Measurements from ENCODE around the gene OR52E8.
A peak's percentile ranks its signal among the peaks of the same experiment; 100 is the strongest.

Gene OR52E8

GRCh38 chr11:5857590-5857989 is at the start of gene OR52E8:
Gene OR52E8 (minus strand): TSS chr11:5857690. CDS start chr11:5857690, 0 bp downstream.
- no peak for DNase-seq

GRCh38 chr11:5899534-5899933 is 42.0 kb upstream of the OR52E8 start:
- DNase-seq = no peak

GRCh38 chr11:5892908-5893307 is 35.4 kb upstream of the OR52E8 start, which contains the start of gene OR52E5:
Gene OR52E5 (plus strand): TSS chr11:5893208. CDS start chr11:5900777, 7,569 bp downstream.
- DNase-seq = no peak

GRCh38 chr11:5891216-5891800 is 33.8 kb upstream of the OR52E8 start:
- peak; percentile 64 for DNase-seq

- DNase-seq = no peak
Measured at GRCh38 chr11:5887661-5888060, 30.2 kb upstream of the OR52E8 start.

- no peak for DNase-seq
Measured at GRCh38 chr11:5887172-5887571, 29.7 kb upstream of the OR52E8 start.

- DNase-seq = no peak
Measured at GRCh38 chr11:5881756-5882155, 24.3 kb upstream of the OR52E8 start.

- DNase-seq = no peak
Measured at GRCh38 chr11:5880329-5880728, 22.8 kb upstream of the OR52E8 start, which contains the start of gene OR52E4. Gene OR52E4 (plus strand): TSS chr11:5880629. CDS start chr11:5884293, 3,664 bp downstream.

- no peak for DNase-seq
Measured at GRCh38 chr11:5878564-5878963, 21.1 kb upstream of the OR52E8 start.

GRCh38 chr11:5865826-5866225 is 8.3 kb upstream of the OR52E8 start:
- no peak for DNase-seq

GRCh38 chr11:5851002-5851401 is 6.5 kb downstream of the OR52E8 start:
- DNase-seq = peak; percentile 10

GRCh38 chr11:5847711-5848110 is 9.8 kb downstream of the OR52E8 start:
- peak; percentile 57 for DNase-seq

- DNase-seq = no peak
Measured at GRCh38 chr11:5846701-5847100, 10.8 kb downstream of the OR52E8 start.

GRCh38 chr11:5841797-5842196 is 15.7 kb downstream of the OR52E8 start, which contains the start of gene OR52E6:
Gene OR52E6 (minus strand): TSS chr11:5841897. CDS start chr11:5841897, 0 bp downstream.
- no peak for DNase-seq

- DNase-seq = no peak
Measured at GRCh38 chr11:5837695-5838094, 19.8 kb downstream of the OR52E8 start.

- no peak for DNase-seq
Measured at GRCh38 chr11:5833446-5833845, 24.0 kb downstream of the OR52E8 start.

- no peak for DNase-seq
Measured at GRCh38 chr11:5831196-5831829, 26.2 kb downstream of the OR52E8 start.

- no peak for DNase-seq
Measured at GRCh38 chr11:5818245-5818886, 39.1 kb downstream of the OR52E8 start.

- DNase-seq = peak; percentile 58
Measured at GRCh38 chr11:5815534-5815933, 42.0 kb downstream of the OR52E8 start.

GRCh38 chr11:5809905-5810795 is 47.3 kb downstream of the OR52E8 start:
- peak; percentile 92 for DNase-seq

GRCh38 chr11:5809122-5809519 is 48.4 kb downstream of the OR52E8 start:
- peak; percentile 62 for DNase-seq

- peak; percentile 92 for DNase-seq
Measured at GRCh38 chr11:5808500-5809121, 48.9 kb downstream of the OR52E8 start, which contains the start of gene OR52N2. Gene OR52N2 (plus strand): TSS chr11:5808924. CDS start chr11:5820336, 11,412 bp downstream.

Data from hematopoietic multipotent progenitor cell treated with erythropoietin and hydrocortisone succinate and interleukin-3 and kit ligand, for 6 days (in vitro differentiated cells).